OCI-LY7 (cell line): ENCODE data around the gene TMEM130.

Experiments
- CTCF ChIP-seq: fragments of 200-600 bp; sonication (generic); conservative IDR thresholded peaks from 2 replicates; pipeline ENCODE4 v1.5.1; 2014; ENCODE audit warnings: mild to moderate bottlenecking, antibody characterized with exemption, low read length, moderate library complexity, mixed read lengths
- EZH2phosphoT487 ChIP-seq: fragments of 200-600 bp; sonication (generic); IDR thresholded peaks from 2 replicates; pipeline ENCODE4 v1.6.1; 2018; ENCODE audit warnings: low read depth, borderline replicate concordance, mild to moderate bottlenecking, mixed run types, antibody characterized with exemption, low read length, moderate library complexity, mixed read lengths

- TF ChIP-seq CTCF = no peak
- TF ChIP-seq EZH2phosphoT487 = no peak
Measured at GRCh38 chr7:98840096-98840495, 29.7 kb downstream of the TMEM130 start.
